Naive thymus-derived CD8-positive, alpha-beta T cell (primary cell): Measurements from ENCODE around the gene TIMM10. TPM values are rescaled to one million over a fixed set of nuclear protein-coding genes. Genes with fewer than 3 reads are reported as not detected.

Source experiments
- ATAC-seq, 2 donors: fragments of 150-1000 bp; cut with Tn5 transposase in 1 of 2; sonication (Bioruptor Pico), chemical (Tn5 transposase) in 1 of 2; 1 replicate in 1 of 2; 2 replicates in 1 of 2; pipeline ENCODE4 v1.10.0; 2021; ENCODE audit warnings: mild to moderate bottlenecking in 2 of 2, moderate library complexity in 2 of 2
- POLR2A ChIA-PET: fragments of 350-600 bp; sonication (Branson Sonifier 250); formaldehyde crosslinking; loops from one replicate; lab custom pipeline; 2021; ENCODE audit warnings: antibody characterized with exemption; lab: Charles Lee
- DNase-seq, 10 donors: peaks; one replicate each; pipeline versions ENCODE4 v3.0.0 to v3.0.0-alpha.2; 2020 to 2022
- H3K27ac Mint-ChIP-seq, 10 donors: one replicate each; pipeline ENCODE4 v1.8.0; 2020 to 2022; ENCODE audit warnings: mild to moderate bottlenecking in 10 of 10, mixed read lengths in 10 of 10, moderate library complexity in 4 of 10, inconsistent platforms in 1 of 10
- H3K27me3 Mint-ChIP-seq, 5 donors: one replicate each; pipeline ENCODE4 v1.8.0; 2021 to 2022; ENCODE audit warnings: mixed read lengths in 5 of 5
- H3K36me3 Mint-ChIP-seq, 3 donors: one replicate each; pipeline ENCODE4 v1.8.0; 2020 to 2022; ENCODE audit warnings: mixed read lengths in 3 of 3, mild to moderate bottlenecking in 2 of 3, inconsistent platforms in 1 of 3
- H3K4me1 Mint-ChIP-seq, 4 donors: one replicate each; pipeline ENCODE4 v1.8.0; 2021 to 2022; ENCODE audit warnings: mixed read lengths in 4 of 4
- H3K4me3 Mint-ChIP-seq, 10 donors: one replicate each; pipeline ENCODE4 v1.8.0; 2020 to 2022; ENCODE audit warnings: mild to moderate bottlenecking in 10 of 10, mixed read lengths in 10 of 10, moderate library complexity in 6 of 10, inconsistent platforms in 1 of 10
- H3K9me3 Mint-ChIP-seq, 9 donors: one replicate each; pipeline ENCODE4 v1.8.0; 2020 to 2022; ENCODE audit warnings: mixed read lengths in 9 of 9, mild to moderate bottlenecking in 3 of 9, inconsistent platforms in 1 of 9, moderate library complexity in 1 of 9
- polyA plus RNA-seq, 3 donors: library from polyadenylated mRNA; unstranded; fragments of 300-500 nt; fragmentation: Illumina TruSeq; gene quantifications; one replicate each; pipeline ENCODE4 v1.2.3, GENCODE V29; 2021
- total RNA-seq, 8 experiments: library from RNA in 2 of 8; stranded (reverse) in 2 of 8; gene quantifications; one replicate each; pipeline ENCODE4 v1.2.3 and lab custom pipeline; 2021 to 2026

Gene TIMM10
- total and polyA plus RNA-seq, 5 experiments from 2014 or later = 26.6 to 86.5 (median 66.1) TPM

DNA sequence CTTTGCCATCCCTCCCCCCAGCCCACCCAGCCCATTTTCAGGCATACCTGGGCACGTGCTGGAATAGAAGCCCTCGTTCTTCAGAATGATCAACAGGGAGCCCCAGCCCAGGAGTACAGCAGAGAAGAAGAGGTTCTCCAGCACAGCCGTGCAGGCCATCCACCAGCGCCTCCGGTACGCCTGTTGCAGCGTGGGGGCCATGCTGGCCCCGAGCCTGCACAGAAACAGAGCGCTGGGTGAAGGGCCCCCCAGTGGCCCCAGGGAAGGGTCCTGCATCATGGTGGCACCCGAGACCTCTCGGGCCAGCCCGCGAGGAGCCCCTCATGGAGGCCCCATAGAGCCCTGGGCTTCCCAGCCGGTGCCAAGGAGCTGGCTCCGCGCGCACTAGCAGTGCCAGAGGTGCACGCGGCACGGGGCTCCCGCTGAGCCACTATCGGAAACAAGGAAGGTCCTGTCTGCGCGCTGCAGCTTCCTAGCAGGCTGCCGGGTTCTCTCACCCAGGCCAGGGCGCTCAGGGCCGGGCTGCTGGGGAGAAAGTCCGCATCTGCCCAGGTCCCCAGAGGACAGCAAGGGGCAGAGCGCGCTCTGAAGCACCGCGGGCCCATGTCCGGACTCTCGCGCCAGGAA is 16.5 kb downstream of the TIMM10 start:
- Mint-ChIP-seq H3K9me3 (no peaks in the 10 kb centered on the region), H3K36me3 (peaks cover 0 to 2% (median 0%) of the 10 kb centered on the region in 3 donors), H3K27me3 (no peaks in the 10 kb centered on the region), H3K27ac (peak overlapping the region; percentile 63 to 92 (median 78)), H3K4me1 (peaks cover 18 to 41% (median 35%) of the 10 kb centered on the region in 4 donors), H3K4me3 (peak overlapping the region; percentile 95 to 99 (median 98))
- DNase-seq = peak in 6 of 10 donors; percentile 20 to 61 (median 38)
- POLR2A ChIA-PET = interaction anchor here (0.9 to 3.6 kb wide), 9 partner anchors 9 to 178 kb away, joined by 3 to 21 read pairs (median 5); partner anchors contain the start of genes RTN4RL2 and SSRP1
- ATAC-seq = peak; percentile 61 to 62

DNA sequence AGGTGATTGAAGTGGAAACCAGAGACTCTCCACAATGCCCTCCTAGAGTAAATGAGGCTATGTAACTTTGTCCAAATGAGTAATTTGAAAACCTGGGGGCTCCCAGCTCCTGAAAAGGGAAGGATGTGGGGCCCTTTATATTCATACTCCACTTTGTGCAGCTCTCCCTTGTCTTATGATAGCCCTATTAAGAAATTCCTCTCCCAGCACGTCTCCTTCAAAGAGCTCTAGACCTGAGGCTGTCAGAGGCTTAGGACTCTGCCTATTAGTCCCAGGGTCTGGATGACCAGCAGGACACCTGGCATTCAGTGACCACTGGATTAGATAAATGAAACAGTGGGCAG is 17.1 kb downstream of the TIMM10 start:
- POLR2A ChIA-PET = interaction anchor here (1.2 kb wide), 1 partner anchor 37 kb away, joined by 3 read pairs; no protein-coding TSS in a partner anchor

GRCh38 chr11:57512646-57513451 is 17.7 kb downstream of the TIMM10 start:
- peak in 1 of 10 donors; percentile 62 for DNase-seq
- H3K36me3 Mint-ChIP-seq = peaks cover 0 to 6% (median 0%) of the 10 kb centered on the region in 3 donors
- POLR2A ChIA-PET = interaction anchor here (1.2 kb wide), 1 partner anchor 36 kb away, joined by 3 read pairs; no protein-coding TSS in a partner anchor
- peak overlapping the region; percentile 44 to 92 (median 72) for H3K27ac Mint-ChIP-seq
- no peaks in the 10 kb centered on the region for H3K9me3 Mint-ChIP-seq
- no peak for ATAC-seq
- H3K4me1 Mint-ChIP-seq = peaks cover 20 to 41% (median 35%) of the 10 kb centered on the region in 4 donors
- no peaks in the 10 kb centered on the region for H3K27me3 Mint-ChIP-seq
- H3K4me3 Mint-ChIP-seq = peak overlapping the region in 9 of 10 donors; percentile 29 to 99 (median 96)

More for the DNA sequence above, 17.1 kb downstream of the TIMM10 start:
- no peaks in the 10 kb centered on the region for H3K27me3 Mint-ChIP-seq
- peaks cover 0 to 2% (median 0%) of the 10 kb centered on the region in 3 donors for H3K36me3 Mint-ChIP-seq
- peak overlapping the region in 9 of 10 donors; percentile 63 to 92 (median 70) for H3K27ac Mint-ChIP-seq
- H3K4me3 Mint-ChIP-seq = peak overlapping the region; percentile 58 to 99 (median 96)
- ATAC-seq = no peak
- no peaks in the 10 kb centered on the region for H3K9me3 Mint-ChIP-seq
- peak in 1 of 10 donors; percentile 21 for DNase-seq
- peaks cover 18 to 41% (median 35%) of the 10 kb centered on the region in 4 donors for H3K4me1 Mint-ChIP-seq

- H3K4me3 Mint-ChIP-seq = peak overlapping the region in 7 of 10 donors; percentile 5 to 71 (median 26)
- POLR2A ChIA-PET = interaction anchor here (0.7 to 1.3 kb wide), 2 partner anchors 14 to 19 kb away, joined by 3 read pairs; no protein-coding TSS in a partner anchor
- peak overlapping the region; percentile 57 to 88 (median 72) for H3K27ac Mint-ChIP-seq
- ATAC-seq (peak in 1 of 2 donors; percentile 54), DNase-seq (peak in 2 of 10 donors; percentile 16 to 21)
- H3K36me3 Mint-ChIP-seq = peaks cover 0 to 10% (median 0%) of the 10 kb centered on the region in 3 donors
- peaks cover 20 to 41% (median 35%) of the 10 kb centered on the region in 4 donors for H3K4me1 Mint-ChIP-seq
- H3K9me3 Mint-ChIP-seq = no peaks in the 10 kb centered on the region
- no peaks in the 10 kb centered on the region for H3K27me3 Mint-ChIP-seq
Measured at GRCh38 chr11:57511741-57512430, 18.7 kb downstream of the TIMM10 start.

DNA sequence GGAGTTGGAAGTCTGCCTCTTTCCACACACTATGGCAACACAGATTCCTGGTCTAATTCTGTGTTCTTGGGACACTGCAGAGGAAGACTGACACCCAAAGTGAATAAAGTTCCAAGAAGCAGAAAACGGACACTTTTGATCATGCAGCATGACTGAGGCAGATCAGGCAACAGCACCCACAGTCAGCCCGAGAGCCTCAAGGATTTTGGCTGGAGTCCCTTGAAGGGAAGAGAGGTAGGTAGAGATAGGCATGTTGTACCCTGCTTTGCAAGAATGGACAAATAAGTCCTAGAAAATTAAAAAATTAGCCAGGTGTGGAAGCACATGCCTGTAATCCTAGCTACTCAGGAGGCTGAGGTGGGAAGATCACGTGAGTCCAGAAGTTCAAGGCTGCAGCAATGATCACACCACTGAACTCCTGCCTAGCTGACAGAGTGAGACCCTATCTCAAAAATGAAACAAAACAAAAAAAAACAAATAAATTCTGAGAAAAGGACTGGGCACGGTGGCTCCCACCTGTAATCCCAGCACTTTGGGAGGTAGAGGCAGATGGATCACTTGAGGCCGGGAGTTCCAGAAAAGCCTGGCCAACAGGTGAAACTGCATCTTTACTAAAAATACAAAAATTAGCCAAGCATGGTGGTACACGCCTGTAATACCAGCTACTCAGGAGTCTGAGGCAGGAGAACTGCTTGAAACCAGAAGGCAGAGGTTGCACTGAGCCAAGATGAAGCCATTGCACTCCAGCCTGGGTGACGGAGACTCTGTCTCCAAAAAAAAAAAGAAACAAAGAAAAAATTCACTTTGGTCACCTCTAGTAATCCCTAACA is 22.0 kb downstream of the TIMM10 start:
- ATAC-seq (no peak), DNase-seq (peak in 1 of 10 donors; percentile 15)
- Mint-ChIP-seq H3K36me3 (peaks cover 0 to 29% (median 0%) of the 10 kb centered on the region in 3 donors), H3K4me3 (no peak overlapping the region), H3K4me1 (peaks cover 13 to 25% (median 23%) of the 10 kb centered on the region in 4 donors), H3K9me3 (no peaks in the 10 kb centered on the region), H3K27ac (peak overlapping the region in 1 of 10 donors; percentile 56), H3K27me3 (no peaks in the 10 kb centered on the region)
- POLR2A ChIA-PET = interaction anchor here (0.7 kb wide), 2 partner anchors 9 to 286 kb away, joined by 3 read pairs; no protein-coding TSS in a partner anchor

DNA sequence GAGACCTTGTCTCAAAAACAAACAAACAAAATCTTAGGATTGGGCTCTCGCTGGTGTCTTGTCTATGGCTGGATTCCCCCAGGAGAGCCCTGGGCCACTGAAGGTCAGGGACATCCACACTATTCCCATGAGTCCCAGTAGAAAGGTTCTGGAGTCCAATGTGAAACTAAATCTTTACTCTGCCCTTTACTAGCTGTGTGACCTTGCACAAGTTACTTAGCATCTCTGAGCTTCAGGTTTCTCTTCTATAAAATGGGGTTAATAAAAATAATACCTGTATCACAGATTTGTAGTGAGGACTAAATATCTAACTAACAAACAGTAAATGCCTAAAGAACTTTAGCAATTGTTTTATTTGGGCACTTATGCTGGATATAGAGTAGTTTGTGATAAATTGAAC is 24.0 kb downstream of the TIMM10 start:
- Mint-ChIP-seq H3K27me3 (no peaks in the 10 kb centered on the region), H3K9me3 (no peaks in the 10 kb centered on the region), H3K4me3 (no peak overlapping the region), H3K27ac (no peak overlapping the region), H3K36me3 (peaks cover 0 to 39% (median 0%) of the 10 kb centered on the region in 3 donors), H3K4me1 (peaks cover 2 to 7% (median 3%) of the 10 kb centered on the region in 4 donors)
- DNase-seq (no peak), ATAC-seq (no peak)
- POLR2A ChIA-PET = interaction anchor here (1.0 kb wide), 1 partner anchor 13 kb away, joined by 4 read pairs; no protein-coding TSS in a partner anchor

DNA sequence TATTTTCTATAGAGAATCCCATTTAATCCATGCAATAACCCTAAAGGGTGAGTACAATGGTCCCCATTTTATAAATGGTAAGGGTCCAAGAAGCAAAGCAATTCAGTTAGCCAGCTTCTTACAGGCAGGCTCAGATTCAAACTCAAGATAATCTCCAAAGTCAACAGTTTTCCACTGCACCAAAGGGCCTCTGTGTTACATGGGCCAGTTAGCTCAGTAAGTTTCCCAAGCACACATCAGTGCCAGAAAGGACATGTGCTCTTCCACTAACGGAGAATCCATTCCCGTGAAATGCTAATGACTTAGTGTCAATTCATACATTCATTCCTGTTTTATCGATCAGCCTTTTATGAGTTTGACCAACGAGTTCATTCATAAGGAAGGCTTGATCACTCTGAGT is 26.0 kb downstream of the TIMM10 start:
- POLR2A ChIA-PET = interaction anchor here (2.3 kb wide), 1 partner anchor 10 kb away, joined by 6 read pairs; no protein-coding TSS in a partner anchor
- Mint-ChIP-seq H3K36me3 (peaks cover 0 to 46% (median 4%) of the 10 kb centered on the region in 3 donors), H3K9me3 (no peaks in the 10 kb centered on the region), H3K27ac (no peak overlapping the region), H3K4me3 (no peak overlapping the region), H3K4me1 (peaks cover 2 to 10% (median 7%) of the 10 kb centered on the region in 4 donors), H3K27me3 (no peaks in the 10 kb centered on the region)
- ATAC-seq = no peak
- no peak for DNase-seq

- POLR2A ChIA-PET = interaction anchor here (0.6 to 1.3 kb wide), 2 partner anchors 13 to 231 kb away, joined by 3 to 5 read pairs; partner anchors contain the start of gene SLC43A1
- Mint-ChIP-seq H3K9me3 (no peaks in the 10 kb centered on the region), H3K27me3 (no peaks in the 10 kb centered on the region), H3K4me1 (peaks cover 0 to 10% (median 7%) of the 10 kb centered on the region in 4 donors), H3K36me3 (peaks cover 0 to 51% (median 4%) of the 10 kb centered on the region in 3 donors), H3K4me3 (no peak overlapping the region), H3K27ac (peak overlapping the region in 1 of 10 donors; percentile 33)
- ATAC-seq (no peak), DNase-seq (no peak)
Measured at GRCh38 chr11:57502870-57503269, 27.7 kb downstream of the TIMM10 start.

DNA sequence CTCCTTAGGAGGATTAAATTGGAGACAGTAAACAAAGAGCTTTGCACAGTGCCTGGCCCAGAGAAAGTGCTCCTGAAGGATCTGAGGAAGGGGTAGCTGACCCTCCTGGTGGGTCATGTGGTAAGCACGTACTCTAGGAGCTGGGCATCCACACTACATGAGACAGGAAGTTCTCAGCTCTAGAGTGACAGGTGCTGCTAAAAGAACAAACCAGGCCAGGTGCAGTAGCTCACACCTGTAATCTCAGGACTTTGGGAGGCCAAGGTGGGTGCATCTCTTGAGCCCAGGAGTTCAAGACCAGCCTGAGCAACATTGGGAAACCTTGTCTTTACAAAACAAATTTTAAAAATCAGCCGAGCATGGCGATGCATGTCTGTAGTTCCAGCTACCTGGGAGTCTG is 28.2 kb downstream of the TIMM10 start:
- ATAC-seq (no peak), DNase-seq (no peak)
- Mint-ChIP-seq H3K4me1 (peaks cover 0 to 10% (median 7%) of the 10 kb centered on the region in 4 donors), H3K9me3 (no peaks in the 10 kb centered on the region), H3K4me3 (no peak overlapping the region), H3K27me3 (no peaks in the 10 kb centered on the region), H3K27ac (peak overlapping the region in 1 of 10 donors; percentile 27), H3K36me3 (peaks cover 0 to 53% (median 4%) of the 10 kb centered on the region in 3 donors)
- POLR2A ChIA-PET = interaction anchor here (1.3 kb wide), 1 partner anchor 13 kb away, joined by 3 read pairs; the partner anchor contains the start of gene SLC43A1

- no peak for DNase-seq
Measured at GRCh38 chr11:57501953-57502352, 28.6 kb downstream of the TIMM10 start.

DNA sequence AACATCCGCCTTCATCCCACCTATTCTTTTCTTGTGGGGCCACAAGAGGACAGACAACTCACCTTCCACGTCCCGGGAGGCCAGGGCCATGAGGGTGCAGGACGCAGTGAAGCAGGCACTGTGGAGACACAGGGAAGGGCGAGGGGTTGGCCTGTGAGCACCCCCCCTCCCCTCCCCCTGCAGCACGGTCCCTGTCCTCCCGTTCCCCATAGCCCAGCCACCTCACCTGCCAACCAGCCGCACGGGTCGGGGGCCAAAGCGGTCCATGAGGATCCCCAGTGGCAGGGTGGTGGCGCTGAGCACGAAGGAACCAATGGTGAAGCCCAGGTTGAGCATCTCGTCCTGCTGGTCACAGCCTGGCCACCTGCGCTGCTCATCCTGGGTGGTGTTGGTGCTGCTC is 29.6 kb downstream of the TIMM10 start:
- Mint-ChIP-seq H3K4me1 (peaks cover 0 to 10% (median 7%) of the 10 kb centered on the region in 4 donors), H3K4me3 (no peak overlapping the region), H3K9me3 (no peaks in the 10 kb centered on the region), H3K27ac (no peak overlapping the region), H3K36me3 (peaks cover 0 to 53% (median 5%) of the 10 kb centered on the region in 3 donors), H3K27me3 (no peaks in the 10 kb centered on the region)
- ATAC-seq = no peak
- DNase-seq = no peak
- POLR2A ChIA-PET = interaction anchor here (1.5 kb wide), 1 partner anchor 14 kb away, joined by 3 read pairs; the partner anchor contains the start of gene SLC43A1

More at GRCh38 chr11:57501953-57502352, 28.6 kb downstream of the TIMM10 start:
- POLR2A ChIA-PET = interaction anchor here (0.5 to 1.3 kb wide), 2 partner anchors 14 to 202 kb away, joined by 3 read pairs; partner anchors contain the start of gene SLC43A1
- Mint-ChIP-seq H3K27me3 (no peaks in the 10 kb centered on the region), H3K9me3 (no peaks in the 10 kb centered on the region), H3K36me3 (peaks cover 0 to 54% (median 4%) of the 10 kb centered on the region in 3 donors), H3K27ac (peak overlapping the region in 1 of 10 donors; percentile 27), H3K4me1 (peaks cover 0 to 10% (median 7%) of the 10 kb centered on the region in 4 donors), H3K4me3 (no peak overlapping the region)
- ATAC-seq = no peak
